B cell (primary cell): ENCODE measurements around the gene GIGYF2.

ENCODE experiments used
- CTCF ChIP-seq: fragments of 200-600 bp; IDR thresholded peaks from one replicate; pipeline ENCODE4 v1.8.0; 2022; ENCODE audit warnings: antibody characterized with exemption, mild to moderate bottlenecking
- EZH2 ChIP-seq: IDR thresholded peaks from 2 replicates; pipeline ENCODE4 v1.6.1; 2012; ENCODE audit warnings: borderline replicate concordance, low read depth, mild to moderate bottlenecking, moderate library complexity, low read length; ENCODE audit not compliant: insufficient read depth, poor library complexity, severe bottlenecking

- TF ChIP-seq CTCF (no peak), EZH2 (no peak)
These were observed 44.8 kb downstream of the GIGYF2 start for GRCh38 chr2:232741972-232742371.
